ENCODE data around the gene TTC38. TPM values are rescaled to one million over a fixed set of nuclear protein-coding genes. Genes with fewer than 3 reads are reported as not detected.

TTC38 gene
- total RNA-seq, 5 donors from 2014 or later (not counting 1 experiment from before 2014, with no cell fraction given): 6.8 to 21.6 (median 9.5) TPM

GRCh38 chr22:46286941-46287872 is 19.4 kb downstream of the TTC38 start:
- 96% methylated on average over 9 of the region's 15 CpGs for WGBS (ENCODE audit: insufficient coverage)
- Mint-ChIP-seq H3K4me3 (peak overlapping the region in 2 of 3 donors; percentile 7 to 42), H3K27me3 (no peaks in the 10 kb centered on the region), H3K27ac (peak overlapping the region in 1 of 2 donors; percentile 39), H3K9me3 (no peaks in the 10 kb centered on the region), H3K4me1 (peaks cover 7 to 29% (median 12%) of the 10 kb centered on the region in 3 donors), H3K36me3 (peaks cover 10% of the 10 kb centered on the region)
- Histone ChIP-seq H3K4me1 (ENCODE audit: control insufficient read depth in 1 of 2, extremely low read depth in 1 of 2, insufficient read depth in 2 of 2, low read length in 2 of 2) (peaks cover 0 to 70% of the 10 kb centered on the region in 2 experiments), H3K27me3 (replicated peaks in 1 of 2; ENCODE audit: control insufficient read depth in 2 of 2, extremely low read depth in 1 of 2, insufficient read depth in 2 of 2, low read length in 1 of 2) (no peaks in the 10 kb centered on the region), H3K36me3 (ENCODE audit: control insufficient read depth in 2 of 2, extremely low read depth in 1 of 2, insufficient read depth in 1 of 2, low read length in 1 of 2) (peaks cover 0 to 23% of the 10 kb centered on the region in 2 donors), H3K4me3 (ENCODE audit: control insufficient read depth in 1 of 2, extremely low read depth in 1 of 2, low read length in 1 of 2) (peak overlapping the region in 1 of 2 donors; percentile 2), H3K27ac (ENCODE audit: low read length) (peak overlapping the region; percentile 73), H3K9me3 (no peaks in the 10 kb centered on the region)
- DNase-seq (no peak), ATAC-seq (replicated peaks in 1 of 4) (no peak)
- POLR2A ChIA-PET: no interaction called here
- CTCF ChIA-PET: no interaction called here

GRCh38 chr22:46287873-46288751 is 20.3 kb downstream of the TTC38 start:
- ATAC-seq (replicated peaks in 1 of 4): peak; percentile 28 to 70 (median 46)
- Mint-ChIP-seq H3K36me3 (peaks cover 14% of the 10 kb centered on the region), H3K4me3 (peak overlapping the region in 2 of 3 donors; percentile 7 to 42), H3K27ac (peak overlapping the region; percentile 39 to 55), H3K4me1 (peaks cover 7 to 32% (median 15%) of the 10 kb centered on the region in 3 donors), H3K9me3 (no peaks in the 10 kb centered on the region), H3K27me3 (no peaks in the 10 kb centered on the region)
- Histone ChIP-seq H3K9me3 (no peaks in the 10 kb centered on the region), H3K27me3 (replicated peaks in 1 of 2; ENCODE audit: control insufficient read depth in 2 of 2, extremely low read depth in 1 of 2, insufficient read depth in 2 of 2, low read length in 1 of 2) (no peaks in the 10 kb centered on the region), H3K36me3 (ENCODE audit: control insufficient read depth in 2 of 2, extremely low read depth in 1 of 2, insufficient read depth in 1 of 2, low read length in 1 of 2) (peaks cover 0 to 25% of the 10 kb centered on the region in 2 donors), H3K27ac (ENCODE audit: low read length) (peak overlapping the region; percentile 73), H3K4me1 (ENCODE audit: control insufficient read depth in 1 of 2, extremely low read depth in 1 of 2, insufficient read depth in 2 of 2, low read length in 2 of 2) (peaks cover 0 to 71% of the 10 kb centered on the region in 2 experiments), H3K4me3 (ENCODE audit: control insufficient read depth in 1 of 2, extremely low read depth in 1 of 2, low read length in 1 of 2) (peak overlapping the region in 1 of 2 donors; percentile 2)
- CTCF ChIA-PET: no interaction called here
- peak in 18 of 35 experiments; percentile 17 to 58 (median 31) for DNase-seq
- WGBS (ENCODE audit: insufficient coverage): 44% methylated on average over 16 of the region's 24 CpGs
- POLR2A ChIA-PET: no interaction called here

GRCh38 chr22:46288846-46289243 is 21.0 kb downstream of the TTC38 start:
- DNase-seq (no peak), ATAC-seq (replicated peaks in 1 of 4) (no peak)
- H3K4me1 ChIP-seq (ENCODE audit: control insufficient read depth in 1 of 2, extremely low read depth in 1 of 2, insufficient read depth in 2 of 2, low read length in 2 of 2): peaks cover 0 to 75% of the 10 kb centered on the region in 2 experiments
- H3K27me3 ChIP-seq (replicated peaks in 1 of 2; ENCODE audit: control insufficient read depth in 2 of 2, extremely low read depth in 1 of 2, insufficient read depth in 2 of 2, low read length in 1 of 2): no peaks in the 10 kb centered on the region
- H3K9me3 ChIP-seq: no peaks in the 10 kb centered on the region
- peaks cover 0 to 25% of the 10 kb centered on the region in 2 donors for H3K36me3 ChIP-seq (ENCODE audit: control insufficient read depth in 2 of 2, extremely low read depth in 1 of 2, insufficient read depth in 1 of 2, low read length in 1 of 2)
- H3K4me1 Mint-ChIP-seq: peaks cover 7 to 36% (median 18%) of the 10 kb centered on the region in 3 donors
- no peak overlapping the region for H3K4me3 ChIP-seq (ENCODE audit: control insufficient read depth in 1 of 2, extremely low read depth in 1 of 2, low read length in 1 of 2)
- H3K27ac Mint-ChIP-seq: no peak overlapping the region
- H3K36me3 Mint-ChIP-seq: peaks cover 13% of the 10 kb centered on the region
- ChIA-PET POLR2A (no interaction called here), CTCF (no interaction called here)
- peak overlapping the region; percentile 73 for H3K27ac ChIP-seq (ENCODE audit: low read length)
- no peak overlapping the region for H3K4me3 Mint-ChIP-seq
- H3K27me3 Mint-ChIP-seq: no peaks in the 10 kb centered on the region
- H3K9me3 Mint-ChIP-seq: no peaks in the 10 kb centered on the region
- 92% methylated on average over 7 of the region's 7 CpGs for WGBS (ENCODE audit: insufficient coverage)

GRCh38 chr22:46289244-46289891 is 21.6 kb downstream of the TTC38 start:
- peak in 1 of 4 experiments; percentile 55 for ATAC-seq (replicated peaks in 1 of 4)

GRCh38 chr22:46290121-46290842 is 22.5 kb downstream of the TTC38 start:
- no peaks in the 10 kb centered on the region for H3K9me3 Mint-ChIP-seq
- CTCF ChIA-PET: no interaction called here
- 85% methylated on average over 16 of the region's 17 CpGs for WGBS (ENCODE audit: insufficient coverage)
- DNase-seq (peak in 1 of 35 experiments; percentile 28), ATAC-seq (replicated peaks in 1 of 4) (no peak)
- Histone ChIP-seq H3K27ac (ENCODE audit: low read length) (peak overlapping the region; percentile 73), H3K4me3 (ENCODE audit: control insufficient read depth in 1 of 2, extremely low read depth in 1 of 2, low read length in 1 of 2) (peak overlapping the region in 1 of 2 donors; percentile 4), H3K9me3 (no peaks in the 10 kb centered on the region), H3K27me3 (replicated peaks in 1 of 2; ENCODE audit: control insufficient read depth in 2 of 2, extremely low read depth in 1 of 2, insufficient read depth in 2 of 2, low read length in 1 of 2) (no peaks in the 10 kb centered on the region), H3K36me3 (ENCODE audit: control insufficient read depth in 2 of 2, extremely low read depth in 1 of 2, insufficient read depth in 1 of 2, low read length in 1 of 2) (peaks cover 0 to 16% of the 10 kb centered on the region in 2 donors), H3K4me1 (ENCODE audit: control insufficient read depth in 1 of 2, extremely low read depth in 1 of 2, insufficient read depth in 2 of 2, low read length in 2 of 2) (peaks cover 0 to 70% of the 10 kb centered on the region in 2 experiments)
- H3K4me1 Mint-ChIP-seq: peaks cover 12 to 39% (median 21%) of the 10 kb centered on the region in 3 donors
- H3K4me3 Mint-ChIP-seq: no peak overlapping the region
- no peaks in the 10 kb centered on the region for H3K27me3 Mint-ChIP-seq
- peaks cover 6% of the 10 kb centered on the region for H3K36me3 Mint-ChIP-seq
- POLR2A ChIA-PET: no interaction called here
- H3K27ac Mint-ChIP-seq: no peak overlapping the region

More at GRCh38 chr22:46289244-46289891, 21.6 kb downstream of the TTC38 start:
- Histone ChIP-seq H3K4me1 (ENCODE audit: control insufficient read depth in 1 of 2, extremely low read depth in 1 of 2, insufficient read depth in 2 of 2, low read length in 2 of 2) (peaks cover 0 to 72% of the 10 kb centered on the region in 2 experiments), H3K36me3 (ENCODE audit: control insufficient read depth in 2 of 2, extremely low read depth in 1 of 2, insufficient read depth in 1 of 2, low read length in 1 of 2) (peaks cover 0 to 20% of the 10 kb centered on the region in 2 donors), H3K27me3 (replicated peaks in 1 of 2; ENCODE audit: control insufficient read depth in 2 of 2, extremely low read depth in 1 of 2, insufficient read depth in 2 of 2, low read length in 1 of 2) (no peaks in the 10 kb centered on the region), H3K9me3 (no peaks in the 10 kb centered on the region), H3K27ac (ENCODE audit: low read length) (peak overlapping the region; percentile 73), H3K4me3 (ENCODE audit: control insufficient read depth in 1 of 2, extremely low read depth in 1 of 2, low read length in 1 of 2) (no peak overlapping the region)
- peaks cover 8% of the 10 kb centered on the region for H3K36me3 Mint-ChIP-seq
- ChIA-PET POLR2A (no interaction called here), CTCF (no interaction called here)
- peak in 26 of 35 experiments; percentile 21 to 78 (median 51) for DNase-seq
- no peaks in the 10 kb centered on the region for H3K9me3 Mint-ChIP-seq
- peak overlapping the region in 1 of 2 donors; percentile 52 for H3K27ac Mint-ChIP-seq
- H3K27me3 Mint-ChIP-seq: no peaks in the 10 kb centered on the region
- H3K4me3 Mint-ChIP-seq: no peak overlapping the region
- 88% methylated on average over 33 of the region's 33 CpGs for WGBS (ENCODE audit: insufficient coverage)
- H3K4me1 Mint-ChIP-seq: peaks cover 7 to 36% (median 18%) of the 10 kb centered on the region in 3 donors
